ENCODE results near the gene TLE4.

Gene TLE4

GRCh38 chr9:79572032-79572607, 355 bp downstream of the TLE4 start:
- no peak for DNase-seq (ENCODE audit: low read depth)

GRCh38 chr9:79572608-79573411, 1.0 kb downstream of the TLE4 start:
- DNase-seq (ENCODE audit: low read depth): peak; percentile 66

- peak; percentile 49 for DNase-seq (ENCODE audit: low read depth)
Measured at GRCh38 chr9:79573412-79573923, 1.7 kb downstream of the TLE4 start.

GRCh38 chr9:79574136-79574535, 2.4 kb downstream of the TLE4 start:
- DNase-seq (ENCODE audit: low read depth): no peak

GRCh38 chr9:79574781-79575180, 3.0 kb downstream of the TLE4 start:
- peak; percentile 58 for DNase-seq (ENCODE audit: low read depth)

- peak; percentile 35 for DNase-seq (ENCODE audit: low read depth)
Measured at GRCh38 chr9:79575547-79575946, 3.8 kb downstream of the TLE4 start.

- DNase-seq (ENCODE audit: low read depth): peak; percentile 75
Measured at GRCh38 chr9:79577969-79578723, 6.4 kb downstream of the TLE4 start.

GRCh38 chr9:79578891-79579290, 7.1 kb downstream of the TLE4 start:
- peak; percentile 70 for DNase-seq (ENCODE audit: low read depth)

GRCh38 chr9:79579624-79580023, 7.9 kb downstream of the TLE4 start:
- no peak for DNase-seq (ENCODE audit: low read depth)

GRCh38 chr9:79580055-79580454, 8.3 kb downstream of the TLE4 start:
- no peak for DNase-seq (ENCODE audit: low read depth)

GRCh38 chr9:79581388-79581787, 9.6 kb downstream of the TLE4 start:
- peak; percentile 76 for DNase-seq (ENCODE audit: low read depth)

- peak; percentile 95 for DNase-seq (ENCODE audit: low read depth)
Measured at GRCh38 chr9:79581794-79582193, 10.0 kb downstream of the TLE4 start.

GRCh38 chr9:79583952-79584654, 12.3 kb downstream of the TLE4 start:
- DNase-seq (ENCODE audit: low read depth): no peak

GRCh38 chr9:79584655-79584982, 12.9 kb downstream of the TLE4 start:
- DNase-seq (ENCODE audit: low read depth): no peak

- no peak for DNase-seq (ENCODE audit: low read depth)
Measured at GRCh38 chr9:79588488-79589223, 16.9 kb downstream of the TLE4 start.

- DNase-seq (ENCODE audit: low read depth): no peak
Measured at GRCh38 chr9:79591458-79591857, 19.7 kb downstream of the TLE4 start.

GRCh38 chr9:79592726-79593493, 21.1 kb downstream of the TLE4 start:
- no peak for DNase-seq (ENCODE audit: low read depth)

GRCh38 chr9:79598562-79599345, 27.0 kb downstream of the TLE4 start:
- DNase-seq (ENCODE audit: low read depth): no peak

GRCh38 chr9:79600466-79600865, 28.7 kb downstream of the TLE4 start:
- DNase-seq (ENCODE audit: low read depth): no peak
